CD14-positive monocyte (primary cell): ENCODE results near the gene CACNB2. TPM values are rescaled to one million over a fixed set of nuclear protein-coding genes. Genes with fewer than 3 reads are reported as not detected.

Experiments
- DNase-seq, 3 donors: peaks; one replicate each; pipeline ENCODE4 v3.0.0-alpha.2; 2011 to 2022
- H2AFZ ChIP-seq: 2 replicates; pipeline ENCODE4 v1.6.0; 2012; ENCODE audit warnings: mild to moderate bottlenecking, low read depth, low read length, inconsistent platforms; ENCODE audit not compliant: insufficient read depth, poor library complexity, severe bottlenecking
- H3K27ac ChIP-seq, 2 donors: 1 replicate in 1 of 2; 2 replicates in 1 of 2; pipeline ENCODE4 v1.5.1; 2012 to 2013; ENCODE audit warnings: low read length in 2 of 2, control low read depth in 1 of 2, inconsistent platforms in 1 of 2, low read depth in 1 of 2, mild to moderate bottlenecking in 1 of 2
- H3K27me3 ChIP-seq, 2 donors: one replicate each; pipeline versions ENCODE4 v1.6.0 to v1.6.1; 2011 to 2013; ENCODE audit warnings: low read length in 2 of 2; ENCODE audit not compliant: control insufficient read depth in 2 of 2, insufficient read depth in 2 of 2
- H3K36me3 ChIP-seq, 2 donors: replicated peaks in 1 of 2; 1 replicate in 1 of 2; 2 replicates in 1 of 2; pipeline versions ENCODE4 v1.5.1 to v1.6.1; 2012 to 2013; ENCODE audit warnings: low read length in 2 of 2, control low read depth in 1 of 2, inconsistent platforms in 1 of 2, mild to moderate bottlenecking in 1 of 2; ENCODE audit not compliant: insufficient read depth in 2 of 2, control insufficient read depth in 1 of 2
- H3K4me1 ChIP-seq, 2 donors: 1 replicate in 1 of 2; 2 replicates in 1 of 2; pipeline versions ENCODE4 v1.5.1 to v1.6.1; 2012 to 2013; ENCODE audit warnings: low read length in 2 of 2, control low read depth in 1 of 2, inconsistent platforms in 1 of 2, mild to moderate bottlenecking in 1 of 2, moderate library complexity in 1 of 2; ENCODE audit not compliant: insufficient read depth in 2 of 2, control insufficient read depth in 1 of 2
- H3K4me2 ChIP-seq: replicated peaks from 2 replicates; pipeline ENCODE3; 2012; ENCODE audit warnings: low read length, moderate library complexity, mild to moderate bottlenecking; ENCODE audit not compliant: poor library complexity, severe bottlenecking; ENCODE audit errors: extremely low read depth
- H3K4me3 ChIP-seq, 3 experiments: fragments of 200-600 bp in 1 of 3; sonication (generic) in 1 of 3; replicated peaks in 1 of 3; 1 replicate in 2 of 3; 2 replicates in 1 of 3; pipeline ENCODE4 v1.5.1; 2011 to 2013; ENCODE audit warnings: low read length in 3 of 3, mild to moderate bottlenecking in 3 of 3, control low read depth in 2 of 3, low read depth in 2 of 3, inconsistent platforms in 1 of 3, moderate library complexity in 1 of 3
- H3K79me2 ChIP-seq: 2 replicates; pipeline ENCODE4 v1.6.0; 2012; ENCODE audit warnings: mild to moderate bottlenecking, control low read depth, inconsistent platforms, low read length, moderate library complexity; ENCODE audit not compliant: insufficient read depth
- H3K9ac ChIP-seq: 2 replicates; pipeline ENCODE4 v1.6.0; 2017; ENCODE audit warnings: low read length, mild to moderate bottlenecking; ENCODE audit not compliant: insufficient read depth, poor library complexity, severe bottlenecking
- H3K9me3 ChIP-seq, 2 donors: replicated peaks in 1 of 2; 1 replicate in 1 of 2; 2 replicates in 1 of 2; pipeline versions ENCODE4 v1.5.1 to v1.6.1; 2012 to 2013; ENCODE audit warnings: low read length in 2 of 2, control low read depth in 1 of 2; ENCODE audit not compliant: control insufficient read depth in 1 of 2, insufficient read depth in 1 of 2
- H4K20me1 ChIP-seq: 2 replicates; pipeline ENCODE4 v1.6.0; 2012; ENCODE audit warnings: mild to moderate bottlenecking, low read length, control low read depth, moderate library complexity; ENCODE audit not compliant: insufficient read depth
- H3K27ac Mint-ChIP-seq, 7 donors: one replicate each; pipeline ENCODE4 v1.8.0; 2020; ENCODE audit warnings: mild to moderate bottlenecking in 7 of 7, mixed read lengths in 7 of 7, moderate library complexity in 6 of 7, inconsistent platforms in 2 of 7
- H3K27me3 Mint-ChIP-seq, 3 donors: one replicate each; pipeline ENCODE4 v1.8.0; 2021 to 2022; ENCODE audit warnings: low read depth in 3 of 3, mild to moderate bottlenecking in 3 of 3, mixed read lengths in 3 of 3, moderate library complexity in 3 of 3, inconsistent platforms in 1 of 3
- H3K36me3 Mint-ChIP-seq, 2 donors: one replicate each; pipeline ENCODE4 v1.8.0; 2020; ENCODE audit warnings: mixed read lengths in 2 of 2, inconsistent platforms in 1 of 2, mild to moderate bottlenecking in 1 of 2
- H3K4me1 Mint-ChIP-seq: one replicate; pipeline ENCODE4 v1.8.0; 2020; ENCODE audit warnings: mild to moderate bottlenecking, mixed read lengths
- H3K4me3 Mint-ChIP-seq, 2 donors: one replicate each; pipeline ENCODE4 v1.8.0; 2020; ENCODE audit warnings: mild to moderate bottlenecking in 2 of 2, mixed read lengths in 2 of 2, moderate library complexity in 1 of 2
- H3K9me3 Mint-ChIP-seq, 7 donors: one replicate each; pipeline ENCODE4 v1.8.0; 2020 to 2022; ENCODE audit warnings: mixed read lengths in 7 of 7, mild to moderate bottlenecking in 6 of 7, moderate library complexity in 6 of 7, inconsistent platforms in 2 of 7
- CTCF ChIP-seq: fragments of 200-600 bp; IDR thresholded peaks from one replicate; pipeline ENCODE4 v1.8.0; 2022; ENCODE audit warnings: antibody characterized with exemption, mild to moderate bottlenecking
- WGBS: methylation state at CpG from one replicate; pipeline ENCODE4 v1.1.5; 2013; ENCODE audit warnings: missing lambda C conversion rate; ENCODE audit not compliant: insufficient coverage; 5-methylcytosine and 5-hydroxymethylcytosine counted together
- intact Hi-C, 2 donors: fragments of 100-400 bp; cut with micrococcal nuclease; formaldehyde crosslinking; loops; one replicate each; pipeline versions ENCODE4 v1.15.0 to v1.15.1; 2023
- polyA plus RNA-seq, 3 donors: library from polyadenylated mRNA; depleted of rRNA in 1 of 3; unstranded in 2 of 3; stranded (reverse) in 1 of 3; fragments of 300-500 nt in 2 of 3; fragments of >200 nt in 1 of 3; fragmentation: Illumina TruSeq in 2 of 3; gene quantifications; 1 replicate in 2 of 3; 2 replicates in 1 of 3; pipeline ENCODE4 v1.2.3, GENCODE V29; 2012 to 2021

Gene CACNB2
- polyA plus RNA-seq, 3 donors = 0.05 TPM; not detected in 2

GRCh38 chr10:18463673-18464211 is 323.5 kb downstream of the CACNB2 start:
- DNase-seq = no peak
- H3K4me1 ChIP-seq = no peaks in the 10 kb centered on the region
- no peak for TF ChIP-seq CTCF
- no peaks in the 10 kb centered on the region for H3K27me3 ChIP-seq
- Mint-ChIP-seq H3K4me3 (no peak overlapping the region), H3K27me3 (peaks cover 0 to 3% (median 3%) of the 10 kb centered on the region in 3 donors), H3K9me3 (peaks cover 0 to 7% (median 2%) of the 10 kb centered on the region in 7 donors), H3K36me3 (no peaks in the 10 kb centered on the region), H3K27ac (no peak overlapping the region), H3K4me1 (no peaks in the 10 kb centered on the region)
- no peak overlapping the region for H3K4me2 ChIP-seq
- H3K27ac ChIP-seq = no peak overlapping the region
- H3K79me2 ChIP-seq = no peaks in the 10 kb centered on the region
- no peaks in the 10 kb centered on the region for H3K36me3 ChIP-seq
- no peak overlapping the region for H2AFZ ChIP-seq
- peaks cover 0 to 2% of the 10 kb centered on the region in 2 donors for H3K9me3 ChIP-seq
- WGBS = 97% methylated on average over 4 of the region's 5 CpGs
- no peak overlapping the region for H3K4me3 ChIP-seq
- H3K9ac ChIP-seq = no peak overlapping the region
- intact Hi-C loops = no loop called here
- H4K20me1 ChIP-seq = no peaks in the 10 kb centered on the region

- no peak overlapping the region for H3K4me3 Mint-ChIP-seq
- intact Hi-C loops = no loop called here
- Histone ChIP-seq H3K36me3 (no peaks in the 10 kb centered on the region), H3K4me2 (no peak overlapping the region), H3K9ac (no peak overlapping the region), H3K27me3 (no peaks in the 10 kb centered on the region), H4K20me1 (no peaks in the 10 kb centered on the region), H3K4me1 (no peaks in the 10 kb centered on the region), H3K4me3 (no peak overlapping the region), H3K27ac (no peak overlapping the region), H3K79me2 (no peaks in the 10 kb centered on the region), H2AFZ (no peak overlapping the region), H3K9me3 (no peaks in the 10 kb centered on the region)
- no peak for DNase-seq
- no CpG with 5 or more reads among the region's 2 CpGs for WGBS
- no peak overlapping the region for H3K27ac Mint-ChIP-seq
- peaks cover 0 to 5% (median 0%) of the 10 kb centered on the region in 7 donors for H3K9me3 Mint-ChIP-seq
- no peaks in the 10 kb centered on the region for H3K36me3 Mint-ChIP-seq
- no peak for TF ChIP-seq CTCF
- peaks cover 0 to 5% (median 0%) of the 10 kb centered on the region in 3 donors for H3K27me3 Mint-ChIP-seq
- H3K4me1 Mint-ChIP-seq = no peaks in the 10 kb centered on the region
Observed at GRCh38 chr10:18469125-18469524, 328.9 kb downstream of the CACNB2 start.
